DOHH2 (cell line): ENCODE results near the gene LYSET.

Source experiments
- H3F3A ChIP-seq: fragments of 200-600 bp; sonication (generic), shearing (Covaris generic); 2 replicates; pipeline ENCODE4 v1.6.0; 2016; ENCODE audit warnings: antibody characterized with exemption, mild to moderate bottlenecking; ENCODE audit not compliant: control insufficient read depth, insufficient read depth
- H3K27ac ChIP-seq: fragments of 200-600 bp; sonication (generic); 2 replicates; pipeline ENCODE4 v1.5.1; 2014; ENCODE audit warnings: low read depth, mild to moderate bottlenecking, low read length, moderate library complexity
- H3K27me3 ChIP-seq: fragments of 200-600 bp; sonication (generic); 2 replicates; pipeline ENCODE4 v1.6.1; 2014; ENCODE audit warnings: mild to moderate bottlenecking, low read length, mixed read lengths; ENCODE audit not compliant: control insufficient read depth
- H3K36me3 ChIP-seq: fragments of 200-600 bp; sonication (generic); 2 replicates; pipeline ENCODE4 v1.6.1; 2014; ENCODE audit warnings: mild to moderate bottlenecking, low read length, moderate library complexity, mixed read lengths; ENCODE audit not compliant: control insufficient read depth
- H3K4me1 ChIP-seq: fragments of 200-600 bp; sonication (generic); 2 replicates; pipeline ENCODE4 v1.6.1; 2014; ENCODE audit warnings: mild to moderate bottlenecking, low read length, mixed read lengths; ENCODE audit not compliant: control insufficient read depth
- H3K4me2 ChIP-seq: fragments of 200-600 bp; sonication (generic); 2 replicates; pipeline ENCODE4 v1.6.0; 2014; ENCODE audit warnings: mild to moderate bottlenecking, low read length, moderate library complexity
- H3K4me3 ChIP-seq: fragments of 200-600 bp; sonication (generic); 2 replicates; pipeline ENCODE4 v1.5.1; 2014; ENCODE audit warnings: mild to moderate bottlenecking, low read length, mixed read lengths
- H3K79me2 ChIP-seq: fragments of 200-600 bp; sonication (generic); 2 replicates; pipeline ENCODE4 v1.6.1; 2014; ENCODE audit warnings: mild to moderate bottlenecking, low read length, mixed read lengths; ENCODE audit not compliant: control insufficient read depth
- H3K9me2 ChIP-seq: fragments of 200-600 bp; sonication (generic); replicated peaks from 2 replicates; pipeline ENCODE4 v1.6.1; 2014; ENCODE audit warnings: mild to moderate bottlenecking, low read length, mixed read lengths; ENCODE audit not compliant: control insufficient read depth
- H3K9me3 ChIP-seq: fragments of 200-600 bp; sonication (generic); 2 replicates; pipeline ENCODE4 v1.6.1; 2014; ENCODE audit warnings: antibody characterized with exemption, low read length, mixed read lengths; ENCODE audit not compliant: control insufficient read depth, insufficient read depth
- H4K20me1 ChIP-seq: fragments of 200-600 bp; sonication (generic); 2 replicates; pipeline ENCODE4 v1.6.0; 2014; ENCODE audit warnings: low read depth, mild to moderate bottlenecking, antibody characterized with exemption, low read length, moderate library complexity; ENCODE audit not compliant: control insufficient read depth, insufficient read depth
- CTCF ChIP-seq: fragments of 200-600 bp; sonication (generic); IDR thresholded peaks from one replicate; pipeline ENCODE4 v1.5.1; 2014; ENCODE audit warnings: antibody characterized with exemption, mild to moderate bottlenecking, low read depth, low read length; ENCODE audit not compliant: poor library complexity, severe bottlenecking
- EZH2phosphoT487 ChIP-seq: fragments of 200-600 bp; sonication (generic); IDR thresholded peaks from 2 replicates; pipeline ENCODE4 v1.6.1; 2017; ENCODE audit warnings: borderline replicate concordance, mild to moderate bottlenecking, antibody characterized with exemption, low read length, moderate library complexity, mixed read lengths

The LYSET gene

GRCh38 chr14:93199031-93199430 lies 13.9 kb downstream of the LYSET start:
- Histone ChIP-seq H4K20me1 (peaks cover 9% of the 10 kb centered on the region; the same call in 1 of the 2 replicates), H3K9me3 (no peaks in the 10 kb centered on the region), H3F3A (peaks cover 12% of the 10 kb centered on the region), H3K79me2 (peaks cover 34% of the 10 kb centered on the region), H3K36me3 (peaks cover 50% of the 10 kb centered on the region), H3K4me2 (no peak overlapping the region), H3K4me1 (peaks cover 21% of the 10 kb centered on the region), H3K27ac (no peak overlapping the region), H3K27me3 (no peaks in the 10 kb centered on the region), H3K4me3 (no peak overlapping the region), H3K9me2 (no peaks in the 10 kb centered on the region)
- TF ChIP-seq CTCF: no peak
- no peak for TF ChIP-seq EZH2phosphoT487

GRCh38 chr14:93200553-93200952 lies 15.4 kb downstream of the LYSET start:
- no peak overlapping the region for H3K27ac ChIP-seq
- H3K4me3 ChIP-seq: no peak overlapping the region
- no peaks in the 10 kb centered on the region for H3K27me3 ChIP-seq
- no peaks in the 10 kb centered on the region for H3K9me3 ChIP-seq
- peaks cover 17% of the 10 kb centered on the region; the same call in 1 of the 2 replicates for H4K20me1 ChIP-seq
- no peak overlapping the region for H3K4me2 ChIP-seq
- peaks cover 59% of the 10 kb centered on the region for H3K36me3 ChIP-seq
- peaks cover 33% of the 10 kb centered on the region for H3K4me1 ChIP-seq
- H3F3A ChIP-seq: peaks cover 12% of the 10 kb centered on the region
- H3K9me2 ChIP-seq: no peaks in the 10 kb centered on the region
- TF ChIP-seq EZH2phosphoT487 (no peak), CTCF (no peak)
- H3K79me2 ChIP-seq: peaks cover 49% of the 10 kb centered on the region

GRCh38 chr14:93201155-93201704 lies 16.1 kb downstream of the LYSET start:
- Histone ChIP-seq H4K20me1 (peaks cover 20% of the 10 kb centered on the region; the same call in 1 of the 2 replicates), H3K79me2 (peaks cover 56% of the 10 kb centered on the region), H3K27ac (no peak overlapping the region), H3K4me2 (no peak overlapping the region), H3K27me3 (no peaks in the 10 kb centered on the region), H3K9me2 (no peaks in the 10 kb centered on the region), H3K4me3 (no peak overlapping the region), H3K4me1 (peaks cover 29% of the 10 kb centered on the region), H3K36me3 (peaks cover 59% of the 10 kb centered on the region), H3F3A (peaks cover 18% of the 10 kb centered on the region), H3K9me3 (no peaks in the 10 kb centered on the region)
- no peak for TF ChIP-seq CTCF
